NCI-H2081 (cell line): ENCODE results near the gene LTB4R.

ENCODE experiments used
- DNase-seq, 2 experiments: peaks; one replicate each; lab custom pipeline; 2025; lab: John Stamatoyannopoulos, UW

LTB4R gene

GRCh38 chr14:24300326-24300980 lies 10.8 kb upstream of the LTB4R start:
- no peak for DNase-seq

GRCh38 chr14:24304019-24304387 lies 7.3 kb upstream of the LTB4R start:
- DNase-seq = no peak

- DNase-seq = no peak
Measured at GRCh38 chr14:24307156-24307574, 4.1 kb upstream of the LTB4R start.

- DNase-seq = peak; percentile 5 to 17
Measured at GRCh38 chr14:24307575-24308341, 3.5 kb upstream of the LTB4R start, which contains the start of gene CIDEB. TSS of gene CIDEB (minus strand) at chr14:24307977. CDS start at chr14:24307858, 119 bp downstream.

- DNase-seq = no peak
Measured at GRCh38 chr14:24308342-24309124, 2.8 kb upstream of the LTB4R start.

GRCh38 chr14:24309538-24310264 lies 1.6 kb upstream of the LTB4R start, which contains the start of gene LTB4R2:
TSS of gene LTB4R2 (plus strand) at chr14:24310140. CDS start at chr14:24310665, 525 bp downstream.
- DNase-seq = no peak

- DNase-seq = no peak
Measured at GRCh38 chr14:24310265-24310645, 1.0 kb upstream of the LTB4R start.

GRCh38 chr14:24311837-24312615 lies 724 bp downstream of the LTB4R start:
- DNase-seq = no peak

- DNase-seq = no peak
Measured at GRCh38 chr14:24312736-24313507, 1.6 kb downstream of the LTB4R start.

GRCh38 chr14:24313913-24314312 lies 2.6 kb downstream of the LTB4R start:
- DNase-seq = no peak

GRCh38 chr14:24314377-24315193 lies 3.3 kb downstream of the LTB4R start:
- no peak for DNase-seq

GRCh38 chr14:24315243-24315806 lies 4.0 kb downstream of the LTB4R start:
- DNase-seq = no peak

GRCh38 chr14:24315807-24316596 lies 4.7 kb downstream of the LTB4R start:
- DNase-seq = no peak

GRCh38 chr14:24316597-24316950 lies 5.3 kb downstream of the LTB4R start:
- no peak for DNase-seq

- DNase-seq = no peak
Measured at GRCh38 chr14:24317141-24317928, 6.0 kb downstream of the LTB4R start.

GRCh38 chr14:24321212-24321975 lies 10.1 kb downstream of the LTB4R start:
- no peak for DNase-seq

GRCh38 chr14:24322672-24323071 lies 11.4 kb downstream of the LTB4R start:
- no peak for DNase-seq
